Activated naive CD4-positive, alpha-beta T cell treated with Interleukin-2 at 50 U/mL for 16 hours (primary cell): Measurements from ENCODE around the gene SAMD11.
"Not testable (repeated sequence)": the region's sequence is repeated elsewhere in the genome, so short reads cannot be mapped to it uniquely, and the experiment has no call there.

ENCODE experiments used
- DNase-seq: peaks from one replicate; pipeline ENCODE4 v3.0.0-alpha.2; 2020

Gene SAMD11

DNA sequence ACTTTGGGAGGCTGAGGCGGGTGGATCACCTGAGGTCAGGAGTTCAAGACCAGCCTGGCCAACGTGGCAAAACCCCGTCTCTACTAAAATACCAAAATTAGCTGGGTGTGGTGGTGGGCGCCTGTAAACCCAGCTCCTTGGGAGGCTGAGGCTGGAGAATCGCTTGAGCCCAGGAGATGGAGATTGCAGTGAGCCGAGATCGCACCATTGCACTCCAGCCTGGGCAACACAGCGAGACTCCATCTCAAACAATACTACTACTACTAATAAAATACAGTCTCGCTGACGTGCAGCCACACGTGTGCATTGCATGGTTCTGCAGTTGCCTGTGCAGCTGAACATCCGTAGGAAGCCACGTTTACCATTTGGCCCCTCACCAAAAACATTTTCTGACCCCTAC lies 23.1 kb downstream of the SAMD11 start:
- DNase-seq, result not testable (repeated sequence)

DNA sequence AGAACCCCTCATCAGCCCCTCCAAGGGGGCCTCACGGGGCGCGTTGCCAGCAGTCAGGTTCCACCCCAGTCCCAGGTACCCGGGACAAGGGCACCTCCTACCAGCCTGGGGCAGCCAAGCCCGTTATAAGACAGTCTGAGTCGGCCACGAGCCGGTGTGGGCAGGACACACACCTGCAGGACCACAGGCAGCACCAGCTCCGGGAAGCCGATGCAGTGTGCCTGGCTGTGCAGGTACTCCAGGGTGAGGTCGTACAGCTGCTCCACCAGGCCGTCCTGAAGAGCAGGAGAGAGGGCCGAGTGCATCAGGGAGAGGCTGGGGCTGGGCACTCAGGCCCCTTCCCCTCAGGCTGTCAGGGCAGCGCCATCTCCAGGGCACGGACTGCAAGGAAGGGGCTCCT lies 24.2 kb downstream of the SAMD11 start:
- no peak for DNase-seq

DNA sequence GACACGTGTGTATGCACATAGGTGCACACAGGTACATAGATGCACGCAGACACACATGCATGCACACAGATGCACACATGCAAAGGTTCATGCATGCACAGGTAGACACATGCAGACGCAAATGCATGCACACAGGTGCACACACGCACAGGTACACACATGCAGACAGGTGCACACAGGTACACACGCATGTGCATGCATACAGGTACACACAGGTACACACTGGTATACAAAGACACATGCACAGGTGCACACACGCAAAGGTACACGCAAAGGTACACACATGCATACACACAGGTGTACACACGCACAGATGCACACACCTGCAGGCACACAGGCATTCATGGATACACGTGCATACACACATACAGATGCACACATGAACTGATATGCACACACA lies 26.5 kb downstream of the SAMD11 start:
- DNase-seq, result no peak

DNA sequence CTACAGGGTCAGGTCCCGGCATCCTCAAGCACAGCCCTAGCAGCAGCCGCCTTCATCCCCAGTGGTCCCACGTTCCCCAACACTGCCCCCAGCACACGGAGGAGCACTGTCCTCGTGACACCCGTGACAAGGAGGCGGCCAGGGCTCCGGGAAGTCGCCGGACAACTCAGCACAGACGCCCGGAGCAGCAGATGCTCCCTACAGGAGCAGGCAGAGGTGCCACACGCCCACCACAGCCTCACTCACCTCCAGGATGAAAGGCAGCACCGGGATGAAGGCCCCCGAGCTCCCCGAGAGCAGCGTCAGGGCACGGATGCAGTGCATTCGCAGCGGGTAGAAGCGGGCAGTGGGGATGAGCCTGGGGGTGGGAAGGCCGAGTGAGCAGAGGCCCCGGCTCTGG lies 27.2 kb downstream of the SAMD11 start:
- DNase-seq, result no peak

DNA sequence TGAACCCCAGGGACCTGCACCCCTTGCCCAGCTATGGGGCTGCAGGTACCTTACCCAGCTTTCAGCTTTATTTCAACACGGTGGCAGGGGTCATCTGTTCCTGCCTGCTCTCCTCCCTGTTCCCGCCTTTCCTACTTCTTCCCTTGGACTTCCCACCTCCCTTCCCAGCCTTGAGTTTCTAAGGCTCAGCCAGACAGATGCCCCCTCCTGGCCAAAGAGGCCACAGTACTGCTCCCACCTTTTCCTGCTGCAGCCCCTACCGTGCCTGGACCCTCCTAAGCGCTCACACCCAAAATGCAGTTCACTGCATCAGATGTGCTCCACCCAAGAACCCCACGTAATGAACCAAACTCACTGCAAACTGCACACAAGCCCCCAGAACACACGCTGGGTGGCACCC lies 27.6 kb downstream of the SAMD11 start:
- DNase-seq, result no peak

DNA sequence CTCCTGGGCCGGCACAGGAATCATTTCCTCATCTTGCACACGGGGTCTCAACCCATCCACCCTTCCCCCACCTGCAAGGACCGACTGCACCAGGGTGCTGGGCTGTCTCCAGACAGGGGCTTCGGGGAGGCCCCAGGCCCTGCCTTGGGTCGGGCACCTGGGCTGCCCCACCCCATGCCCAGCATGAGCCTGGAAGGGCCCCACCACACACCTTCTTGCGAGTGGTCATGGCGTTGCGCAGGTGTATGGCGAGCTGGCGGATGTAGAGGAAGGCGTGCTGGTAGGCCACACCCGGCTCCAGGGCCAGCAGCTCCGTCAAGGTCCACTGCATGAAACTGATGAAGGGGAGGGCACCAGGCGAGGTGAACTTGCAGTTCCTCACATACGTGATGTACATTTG lies 28.5 kb downstream of the SAMD11 start:
- DNase-seq, result no peak

DNA sequence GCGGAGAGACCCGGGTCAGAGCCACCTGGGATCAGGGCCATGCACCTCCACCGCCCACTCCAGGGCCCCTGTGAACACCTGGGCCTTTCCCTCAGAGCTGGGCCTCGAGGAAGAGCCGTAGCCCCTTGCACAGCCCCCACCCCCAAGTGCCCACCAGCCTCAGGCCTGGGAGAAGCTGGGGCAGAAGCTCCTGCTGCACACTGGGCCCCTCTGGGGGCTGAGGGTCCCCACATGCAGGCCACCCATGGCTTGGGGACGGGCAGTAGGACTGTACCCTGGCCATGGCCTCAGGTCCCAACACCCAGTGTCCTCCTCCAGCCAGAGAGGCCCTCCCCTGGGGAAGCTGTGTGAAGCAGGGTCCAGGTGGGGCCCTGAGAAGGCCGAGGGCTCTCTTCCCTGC lies 28.9 kb downstream of the SAMD11 start:
- no peak for DNase-seq

DNA sequence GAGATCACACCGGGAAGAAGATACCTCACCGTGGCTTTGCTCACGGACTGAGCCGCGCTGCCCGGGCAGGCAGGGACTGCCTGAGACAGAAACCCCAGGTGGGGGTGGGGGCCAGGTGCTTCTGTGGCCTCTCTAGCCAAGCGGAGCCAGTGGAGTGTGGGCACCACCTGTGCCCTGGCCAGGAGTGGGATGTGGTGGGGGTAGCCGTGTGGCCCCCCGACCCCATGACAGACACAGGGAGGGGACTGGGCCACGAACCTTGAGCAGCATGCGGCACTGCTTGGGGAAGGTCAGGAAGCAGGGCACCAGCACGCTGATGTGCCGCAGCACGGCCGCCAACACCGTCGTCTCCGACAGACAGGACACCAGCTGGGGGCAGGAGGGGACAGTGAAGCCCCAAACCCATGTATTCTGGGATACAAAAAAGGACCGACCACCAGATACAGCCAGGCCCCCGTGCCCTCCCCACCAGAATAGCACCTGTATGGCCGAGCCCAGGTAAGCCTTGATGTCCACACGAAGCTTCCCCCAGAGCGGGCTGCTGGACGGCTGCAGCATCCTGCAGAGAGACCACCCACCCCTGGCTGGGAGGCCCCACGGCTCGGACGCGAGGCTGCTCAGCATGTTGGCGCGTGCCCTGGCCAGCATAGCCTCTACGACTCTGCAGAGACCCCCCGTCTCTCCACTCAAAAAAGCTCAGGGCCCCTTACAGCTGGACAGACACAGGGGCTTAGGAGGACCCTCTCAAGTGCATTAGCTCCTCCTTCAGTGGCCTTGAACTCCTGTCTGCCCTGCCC lies 30.0 kb downstream of the SAMD11 start:
- no peak for DNase-seq

DNA sequence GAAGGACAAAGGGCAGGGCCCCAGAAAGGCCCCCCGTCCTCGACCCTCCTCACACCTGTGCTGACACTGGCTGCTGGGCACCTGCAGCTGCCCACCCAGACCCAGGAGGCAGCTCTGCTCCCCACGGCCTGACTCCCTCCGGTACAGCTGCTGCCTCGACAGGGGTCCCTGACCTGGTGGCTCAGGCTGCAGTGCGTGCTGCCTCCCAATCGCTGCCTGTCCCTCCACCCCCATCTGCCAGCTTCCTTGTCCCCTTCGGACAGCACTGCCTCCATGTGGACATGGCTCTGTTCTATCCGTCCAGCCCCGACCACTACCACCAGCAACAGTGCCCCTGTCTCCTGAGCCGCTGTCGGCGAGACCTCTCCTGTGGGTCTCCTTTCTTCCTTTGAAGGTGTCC lies 31.2 kb downstream of the SAMD11 start:
- no peak for DNase-seq

DNA sequence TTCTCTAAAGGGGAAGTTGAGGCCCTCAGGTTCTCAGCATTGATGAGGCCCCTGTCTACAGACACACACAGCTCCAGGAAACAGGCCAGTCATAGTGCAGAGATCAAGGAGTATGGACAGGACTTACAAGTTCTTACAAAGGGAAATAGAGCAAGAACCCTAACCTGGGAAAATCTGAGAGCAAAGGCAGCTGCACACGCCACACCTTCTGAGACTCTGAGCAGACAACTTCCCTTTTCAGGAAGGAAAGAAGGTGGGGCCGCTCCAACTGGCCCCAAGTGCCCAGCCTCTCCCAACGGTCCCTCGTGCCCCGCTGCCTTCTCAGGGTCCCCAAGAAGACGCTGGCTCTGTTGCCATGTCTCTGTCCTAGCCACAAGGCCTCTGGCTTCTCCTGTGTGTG lies 31.8 kb downstream of the SAMD11 start:
- DNase-seq, result no peak

DNA sequence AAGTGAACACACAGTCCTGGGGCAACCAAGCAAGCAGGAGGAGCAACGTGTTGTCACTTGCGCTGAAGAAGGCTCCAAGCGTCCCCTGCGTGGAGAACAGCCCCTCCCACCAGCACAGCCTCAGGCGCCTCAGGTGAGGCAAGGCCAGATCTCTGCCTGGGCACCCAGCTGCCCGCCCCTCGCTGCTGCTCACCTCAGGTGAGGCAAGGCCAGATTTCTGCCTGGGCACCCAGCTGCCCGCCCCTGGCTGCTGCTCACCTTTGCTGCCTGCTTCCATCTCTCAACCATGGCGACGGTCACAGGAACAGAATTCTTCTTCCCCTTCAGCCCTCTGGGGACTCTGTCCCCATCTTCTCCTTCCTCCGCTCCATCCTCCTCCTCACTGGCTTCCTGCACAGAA lies 32.9 kb downstream of the SAMD11 start:
- DNase-seq, result no peak

DNA sequence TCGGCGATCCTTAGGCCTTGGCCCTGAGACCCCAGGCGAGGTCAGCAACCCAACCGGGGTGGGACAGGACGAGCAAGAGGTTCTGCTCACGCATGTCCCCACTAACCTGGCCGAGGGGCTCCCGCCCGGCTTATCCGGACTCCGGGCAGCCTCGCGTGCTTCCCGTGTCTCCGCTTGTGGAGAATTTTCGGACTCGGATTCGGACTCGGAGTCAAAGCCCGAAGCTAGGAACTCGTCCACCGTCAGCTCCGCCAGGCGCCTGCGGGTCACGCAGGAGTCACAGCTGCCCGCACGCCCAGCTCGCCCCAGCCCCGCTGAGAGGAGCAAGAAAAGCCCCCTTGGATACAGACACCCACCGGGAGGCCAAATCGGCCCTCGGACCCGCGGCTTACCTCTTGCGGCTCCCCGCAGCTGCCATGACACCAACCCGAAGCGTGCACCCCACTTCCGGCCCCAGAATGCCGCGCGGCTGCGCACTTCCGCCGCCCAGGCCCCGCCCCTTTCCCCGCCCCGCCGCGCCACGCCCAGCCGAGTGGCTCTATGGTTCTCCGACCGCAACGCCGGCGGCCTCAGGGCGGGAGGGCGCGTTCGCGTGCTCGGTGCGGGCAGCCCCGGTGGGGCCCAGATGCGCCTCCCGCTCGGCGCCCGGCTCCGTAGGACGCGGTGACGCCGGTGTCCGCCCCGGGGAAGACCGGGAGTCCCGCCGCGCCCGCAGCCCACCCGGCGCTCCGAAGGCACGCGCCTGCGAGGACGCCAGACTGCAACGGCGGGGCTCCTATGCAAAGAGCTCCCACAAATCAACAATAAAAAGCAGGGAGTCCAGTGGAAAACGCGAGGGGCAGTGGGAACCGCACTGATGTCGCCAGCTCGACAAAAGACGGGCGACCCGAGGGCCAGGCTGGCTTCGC lies 35.4 kb downstream of the SAMD11 start, which contains the start of gene NOC2L:
Gene NOC2L, minus strand, starts transcription at position 434 of the 908 bp plus-strand sequence. Its CDS starts 16 bp downstream, at position 418.
- DNase-seq, result peak; percentile 96

DNA sequence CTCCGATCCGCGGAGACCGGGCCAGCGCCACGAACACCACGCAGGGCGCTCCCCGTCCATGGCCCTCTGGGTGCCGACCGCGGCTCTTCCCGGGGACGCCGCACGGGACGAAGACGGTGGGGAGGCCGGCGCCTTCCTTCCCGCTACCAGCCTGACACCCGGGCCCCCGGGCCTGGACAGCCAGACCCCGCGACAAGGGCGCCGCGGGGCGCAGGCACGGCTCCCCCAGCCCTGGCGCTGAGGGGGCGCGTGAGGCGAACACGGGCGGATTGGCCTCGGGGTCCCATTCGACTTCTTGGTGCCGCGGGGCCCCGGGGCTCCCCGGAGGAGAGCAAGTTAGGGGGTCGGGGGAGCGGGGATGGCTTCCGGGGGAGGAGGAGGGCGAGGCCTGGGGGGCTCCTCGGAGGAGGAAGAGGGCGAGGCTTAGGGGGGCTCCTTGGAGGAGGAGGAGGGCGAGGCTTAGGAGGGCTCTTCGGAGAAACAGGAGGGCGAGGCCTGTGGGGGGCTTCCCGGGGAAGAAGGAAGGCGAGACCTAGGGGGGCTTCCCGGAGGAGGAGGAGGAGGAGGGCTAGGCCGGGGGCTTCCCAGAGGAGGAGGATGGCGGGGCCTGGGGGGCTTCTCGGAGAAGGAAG lies 36.1 kb downstream of the SAMD11 start:
- no peak for DNase-seq

DNA sequence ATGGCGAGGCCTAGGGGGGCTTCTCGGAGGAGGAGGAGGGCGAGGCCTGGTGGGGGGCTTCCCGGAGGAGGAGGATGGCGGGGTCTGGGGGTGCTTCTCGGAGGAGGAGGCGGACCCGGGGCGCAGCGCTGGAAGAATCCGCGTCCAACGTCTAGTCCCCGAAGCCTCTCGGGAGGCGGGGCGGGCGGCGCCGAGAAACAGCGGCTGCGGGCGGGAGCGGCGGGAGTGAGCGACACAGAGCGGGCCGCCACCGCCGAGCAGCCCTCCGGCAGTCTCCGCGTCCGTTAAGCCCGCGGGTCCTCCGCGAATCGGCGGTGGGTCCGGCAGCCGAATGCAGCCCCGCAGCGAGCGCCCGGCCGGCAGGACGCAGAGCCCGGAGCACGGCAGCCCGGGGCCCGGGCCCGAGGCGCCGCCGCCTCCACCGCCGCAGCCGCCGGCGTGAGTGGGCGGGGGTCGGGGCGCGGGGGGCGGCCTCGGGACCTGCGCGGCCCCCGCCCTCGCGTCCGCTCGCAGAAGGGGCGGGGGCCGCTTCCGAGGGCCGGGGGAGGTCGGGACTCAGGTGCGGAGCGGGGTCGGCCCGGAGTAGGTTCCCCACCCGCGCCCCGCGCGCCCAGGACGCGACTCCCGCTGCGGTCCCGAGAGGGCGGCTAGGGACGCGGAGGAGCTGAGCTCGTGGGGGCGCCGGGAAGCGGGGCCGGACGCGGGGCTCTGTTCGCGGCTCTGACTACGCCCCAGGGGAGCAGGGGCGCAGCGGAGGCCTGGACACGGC lies 36.8 kb downstream of the SAMD11 start, which contains the start of gene KLHL17:
Gene KLHL17, plus strand, starts transcription at position 222 of the 769 bp plus-strand sequence. Its CDS starts 110 bp downstream, at position 332.
- DNase-seq, result peak; percentile 87

DNA sequence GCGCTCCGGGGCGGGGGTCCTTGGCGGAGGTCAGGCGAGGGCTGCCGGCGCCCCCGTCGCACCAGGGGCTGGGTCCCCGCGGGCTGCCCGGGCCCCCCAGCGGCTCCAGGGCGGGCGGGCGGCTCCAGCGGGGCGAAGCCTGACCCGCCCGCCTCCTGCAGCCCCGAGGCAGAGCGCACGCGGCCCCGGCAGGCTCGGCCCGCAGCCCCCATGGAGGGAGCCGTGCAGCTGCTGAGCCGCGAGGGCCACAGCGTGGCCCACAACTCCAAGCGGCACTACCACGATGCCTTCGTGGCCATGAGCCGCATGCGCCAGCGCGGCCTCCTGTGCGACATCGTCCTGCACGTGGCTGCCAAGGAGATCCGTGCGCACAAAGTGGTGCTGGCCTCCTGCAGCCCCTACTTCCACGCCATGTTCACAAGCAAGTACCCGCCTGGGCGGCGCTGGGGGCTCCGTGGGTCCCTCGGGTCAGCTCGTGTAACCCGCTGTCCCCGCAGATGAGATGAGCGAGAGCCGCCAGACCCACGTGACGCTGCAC lies 37.5 kb downstream of the SAMD11 start:
- no peak for DNase-seq

DNA sequence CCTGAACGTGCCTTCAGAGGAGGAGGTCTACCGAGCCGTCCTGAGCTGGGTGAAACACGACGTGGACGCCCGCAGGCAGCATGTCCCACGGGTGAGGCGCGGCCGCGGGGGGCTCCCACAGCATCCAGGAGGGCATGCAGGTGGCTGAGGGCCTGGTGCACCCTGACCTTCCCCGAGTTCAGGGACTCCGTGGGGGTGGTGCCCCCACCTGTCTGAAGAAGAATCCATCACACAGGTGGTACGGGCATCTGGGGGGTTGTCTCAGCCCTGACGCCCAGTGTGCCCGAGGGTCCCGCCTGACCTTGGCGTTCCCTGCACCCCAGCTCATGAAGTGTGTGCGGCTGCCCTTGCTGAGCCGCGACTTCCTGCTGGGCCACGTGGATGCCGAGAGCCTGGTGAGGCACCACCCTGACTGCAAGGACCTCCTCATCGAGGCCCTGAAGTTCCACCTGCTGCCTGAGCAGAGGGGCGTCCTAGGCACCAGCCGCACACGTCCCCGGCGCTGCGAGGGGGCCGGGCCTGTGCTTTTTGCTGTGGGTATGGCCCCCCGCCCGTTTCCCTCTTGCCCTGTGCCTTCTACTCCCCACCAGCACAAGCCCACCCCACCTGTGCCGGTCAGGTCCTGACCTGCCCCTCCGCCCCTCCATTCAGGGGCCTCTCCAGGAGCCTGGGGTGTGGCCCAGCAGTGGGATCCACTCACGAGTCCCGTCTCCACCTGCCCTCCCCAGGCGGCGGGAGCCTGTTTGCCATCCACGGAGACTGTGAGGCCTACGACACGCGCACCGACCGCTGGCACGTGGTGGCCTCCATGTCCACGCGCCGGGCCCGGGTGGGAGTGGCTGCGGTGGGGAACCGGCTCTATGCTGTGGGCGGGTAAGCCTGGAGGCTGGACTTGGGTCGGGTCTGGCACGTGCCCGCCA lies 38.9 kb downstream of the SAMD11 start:
- no peak for DNase-seq

DNA sequence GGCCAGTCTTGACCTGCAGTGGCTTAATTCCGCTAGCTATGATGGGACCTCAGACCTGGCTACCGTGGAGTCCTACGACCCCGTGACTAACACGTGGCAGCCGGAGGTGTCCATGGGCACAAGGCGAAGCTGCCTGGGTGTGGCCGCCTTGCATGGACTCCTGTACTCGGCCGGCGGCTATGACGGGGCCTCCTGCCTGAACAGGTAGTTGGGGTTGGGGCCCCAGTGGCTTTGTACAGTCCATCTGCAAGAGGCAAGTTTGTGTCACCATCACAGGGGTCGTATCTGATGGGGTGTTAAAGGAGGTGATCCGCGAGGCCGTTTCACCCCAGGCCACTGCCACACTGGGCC lies 39.6 kb downstream of the SAMD11 start:
- DNase-seq, result no peak

DNA sequence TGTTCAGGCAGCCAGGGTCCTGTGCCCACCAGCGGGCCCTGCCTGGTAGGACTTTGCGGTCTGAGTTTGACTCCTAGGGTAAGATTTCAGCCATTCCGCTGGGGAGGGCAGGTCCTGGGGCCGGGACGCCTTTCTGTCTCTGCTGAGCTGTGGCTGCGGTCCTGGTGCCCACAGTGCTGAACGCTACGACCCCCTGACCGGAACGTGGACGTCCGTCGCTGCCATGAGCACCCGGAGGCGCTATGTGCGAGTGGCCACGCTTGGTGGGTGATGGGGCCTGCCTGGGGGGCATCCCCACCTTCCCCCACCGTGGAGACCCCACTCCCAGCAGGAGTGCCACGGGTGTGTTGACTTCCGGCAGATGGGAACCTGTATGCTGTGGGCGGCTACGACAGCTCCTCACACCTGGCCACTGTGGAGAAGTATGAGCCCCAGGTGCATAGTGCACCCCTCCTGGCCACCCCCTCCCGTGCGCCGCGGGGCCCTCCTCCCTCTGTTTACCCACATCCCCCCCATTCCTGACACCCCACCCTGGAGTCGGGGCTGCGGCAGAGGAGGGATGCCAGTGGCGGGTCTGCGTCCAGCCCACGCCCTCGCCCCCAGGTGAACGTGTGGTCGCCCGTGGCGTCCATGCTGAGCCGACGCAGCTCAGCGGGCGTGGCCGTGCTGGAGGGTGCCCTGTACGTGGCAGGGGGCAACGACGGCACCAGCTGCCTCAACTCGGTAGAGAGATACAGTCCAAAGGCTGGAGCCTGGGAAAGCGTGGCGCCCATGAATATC lies 40.2 kb downstream of the SAMD11 start:
- DNase-seq, result no peak

DNA sequence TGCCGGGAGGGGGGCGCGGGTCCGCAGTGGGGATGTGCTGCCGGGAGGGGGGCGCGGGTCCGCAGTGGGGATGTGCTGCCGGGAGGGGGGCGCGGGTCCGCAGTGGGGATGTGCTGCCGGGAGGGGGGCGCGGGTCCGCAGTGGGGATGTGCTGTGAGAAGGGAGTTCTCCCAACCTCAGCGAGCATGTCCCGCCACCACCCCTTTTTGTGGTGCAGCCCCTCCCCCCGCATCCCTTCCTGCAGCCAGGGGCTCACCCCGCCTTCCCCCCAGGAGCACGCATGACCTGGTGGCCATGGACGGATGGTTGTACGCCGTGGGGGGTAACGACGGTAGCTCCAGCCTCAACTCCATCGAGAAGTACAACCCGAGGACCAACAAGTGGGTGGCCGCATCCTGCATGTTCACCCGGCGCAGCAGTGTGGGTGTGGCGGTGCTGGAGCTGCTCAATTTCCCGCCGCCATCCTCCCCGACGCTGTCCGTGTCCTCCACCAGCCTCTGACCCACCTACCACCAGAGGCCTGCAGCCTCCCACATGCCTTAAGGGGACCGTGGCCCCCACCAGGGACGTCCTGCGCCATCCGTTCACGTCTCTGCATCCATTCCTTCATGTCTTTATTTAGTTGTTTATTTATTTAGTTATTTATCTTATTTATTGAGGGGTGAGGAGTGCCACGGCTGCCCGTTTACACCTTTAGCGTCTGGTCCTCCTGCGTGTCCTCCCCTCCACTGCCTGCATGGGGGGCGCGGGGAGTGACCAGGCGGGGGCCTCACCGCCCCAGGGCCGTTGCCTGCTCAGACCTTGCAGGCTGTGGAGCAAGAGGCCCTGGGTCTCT lies 41.2 kb downstream of the SAMD11 start:
- no peak for DNase-seq
